Fibroblast of skin of right quadriceps (primary cell): Measurements from ENCODE around the gene SYNGR1.
"Not testable (repeated sequence)": the region's sequence is repeated elsewhere in the genome, so short reads cannot be mapped to it uniquely, and the experiment has no call there.

Experiments
- DNase-seq: peaks from one replicate; pipeline ENCODE4 v3.0.0-alpha.2; 2013

The SYNGR1 gene

DNA sequence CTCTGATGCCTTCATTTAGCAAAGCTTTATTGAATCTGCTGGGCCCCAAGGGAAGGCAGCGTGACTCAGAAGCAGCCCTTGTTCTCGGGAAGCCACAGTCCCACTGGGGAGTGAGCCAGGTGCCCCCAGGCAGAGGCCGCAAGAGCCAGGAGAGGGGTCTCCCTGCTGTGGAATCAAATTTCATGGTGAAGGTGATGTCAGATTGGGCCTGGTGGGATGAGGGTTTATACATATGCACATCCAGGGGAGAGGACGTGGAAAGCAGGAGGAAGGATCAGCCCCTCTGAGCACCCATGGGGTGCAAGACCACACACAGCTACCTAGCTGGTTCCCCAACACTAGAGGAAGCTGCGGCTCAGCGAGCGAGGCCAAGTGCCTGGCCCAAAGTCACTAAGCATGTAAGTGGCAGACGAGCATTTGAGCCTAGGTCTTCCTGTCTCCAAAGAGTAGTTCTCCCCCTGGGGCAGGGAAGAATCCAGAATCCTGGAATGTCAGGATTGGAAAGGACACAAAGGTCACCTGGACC, 2.0 kb downstream of the SYNGR1 start:
- DNase-seq, result peak; percentile 47

DNA sequence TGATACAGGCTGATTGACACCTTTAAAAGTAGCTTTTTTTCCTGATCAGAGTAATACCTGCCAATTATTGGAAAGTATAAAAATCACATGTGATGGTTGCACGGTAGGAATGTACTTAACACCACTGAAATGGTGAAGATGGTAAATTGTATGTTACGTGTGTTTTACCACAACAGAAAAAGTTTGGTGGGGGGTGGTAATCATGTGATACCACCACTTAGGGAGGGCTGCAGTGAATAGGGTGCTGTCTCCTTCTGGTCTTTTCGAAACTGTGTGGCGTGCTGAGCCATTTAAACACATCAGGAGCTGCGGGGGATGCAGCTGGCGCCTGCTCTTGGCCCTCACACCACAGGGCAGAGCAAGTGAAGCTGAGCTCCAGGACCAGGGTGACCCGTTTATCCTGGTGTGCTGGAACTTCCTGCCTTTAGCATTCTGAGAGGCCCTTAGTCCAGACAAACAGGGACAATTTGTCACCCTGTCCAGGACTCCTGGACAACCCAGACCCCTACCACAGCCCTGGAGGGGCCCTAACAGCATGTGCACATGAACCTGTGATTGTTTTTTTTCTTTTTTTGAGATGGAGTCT, 2.6 kb downstream of the SYNGR1 start:
- DNase-seq, result no peak

DNA sequence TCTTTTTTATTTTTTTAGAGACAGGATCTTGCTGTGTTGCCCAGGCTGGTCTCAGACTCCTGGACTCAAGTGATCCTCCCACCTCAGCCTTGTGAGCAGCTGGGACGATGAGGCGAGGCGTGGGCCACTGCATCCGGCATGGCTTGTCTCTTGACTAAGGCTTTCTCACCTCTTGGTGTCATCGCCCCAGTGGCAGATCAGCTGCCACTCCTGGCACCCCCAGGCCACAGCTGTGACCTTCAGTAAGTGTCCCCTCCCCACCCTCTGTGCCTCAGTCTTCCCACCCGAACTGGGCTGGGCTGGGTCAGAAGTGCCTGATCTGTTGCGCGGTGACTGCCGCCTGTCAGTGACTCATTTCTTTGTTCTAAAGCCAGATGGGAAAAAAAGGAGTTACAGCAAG, 3.6 kb downstream of the SYNGR1 start:
- no peak for DNase-seq

DNA sequence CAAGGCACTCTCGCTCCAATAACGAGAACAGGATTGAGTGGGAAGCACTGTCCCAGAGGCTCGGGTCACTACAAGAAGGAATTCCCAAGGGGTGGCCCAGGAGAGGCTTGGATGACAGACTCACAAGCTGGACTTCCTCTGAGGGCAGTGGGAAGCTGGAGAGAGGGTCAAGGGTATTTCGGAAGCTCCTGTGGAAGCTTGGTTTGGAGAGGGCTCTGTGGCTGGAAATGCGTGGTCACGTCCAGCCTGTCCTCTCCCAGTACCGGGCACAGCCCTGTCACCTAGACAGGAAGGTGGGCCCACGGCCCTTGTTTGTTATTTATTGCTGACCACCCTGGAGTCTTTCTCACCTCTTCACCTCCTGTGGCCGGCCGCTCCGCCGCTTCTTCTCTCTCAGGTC, 5.3 kb downstream of the SYNGR1 start:
- DNase-seq, result no peak

DNA sequence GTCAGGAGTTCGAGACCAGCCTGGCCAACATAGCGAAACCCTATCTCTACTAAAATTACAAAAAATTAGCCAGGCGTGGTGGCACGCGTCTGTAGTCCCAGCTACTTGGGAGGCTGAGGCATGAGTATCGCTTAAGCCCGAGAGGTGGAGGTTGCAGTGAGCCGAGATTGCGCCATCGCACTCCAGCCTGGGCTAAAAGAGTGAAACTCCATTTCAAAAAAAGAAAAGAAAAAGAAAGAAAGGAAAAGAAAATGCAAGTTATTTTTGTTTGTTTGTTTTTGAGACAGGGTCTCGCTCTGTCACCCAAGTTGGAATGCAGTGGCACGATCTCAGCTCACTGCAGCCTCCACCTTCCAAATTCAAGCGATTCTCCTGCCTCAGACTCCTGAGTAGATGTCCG, 6.0 kb downstream of the SYNGR1 start:
- DNase-seq, result not testable (repeated sequence)

DNA sequence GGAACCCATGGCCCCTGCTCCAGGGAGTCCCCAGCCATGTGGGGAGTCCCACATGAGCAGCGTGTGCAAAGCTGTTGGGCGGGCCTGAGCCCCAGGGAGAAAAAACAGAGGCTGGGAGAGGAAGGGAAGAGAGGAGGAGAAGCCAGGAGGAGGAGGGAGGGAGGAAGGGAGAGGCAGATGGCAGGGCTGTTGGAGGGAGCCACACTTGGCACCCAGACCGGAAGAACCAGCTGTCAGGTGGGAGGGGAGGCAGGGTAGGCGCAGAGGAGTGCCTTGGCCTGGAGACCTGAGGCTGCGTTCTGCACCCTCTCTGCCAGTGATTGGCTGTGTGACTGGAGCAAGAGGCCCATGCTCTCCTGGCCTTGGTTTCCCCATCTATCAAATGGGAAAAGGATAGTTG, 6.7 kb downstream of the SYNGR1 start:
- DNase-seq, result no peak

DNA sequence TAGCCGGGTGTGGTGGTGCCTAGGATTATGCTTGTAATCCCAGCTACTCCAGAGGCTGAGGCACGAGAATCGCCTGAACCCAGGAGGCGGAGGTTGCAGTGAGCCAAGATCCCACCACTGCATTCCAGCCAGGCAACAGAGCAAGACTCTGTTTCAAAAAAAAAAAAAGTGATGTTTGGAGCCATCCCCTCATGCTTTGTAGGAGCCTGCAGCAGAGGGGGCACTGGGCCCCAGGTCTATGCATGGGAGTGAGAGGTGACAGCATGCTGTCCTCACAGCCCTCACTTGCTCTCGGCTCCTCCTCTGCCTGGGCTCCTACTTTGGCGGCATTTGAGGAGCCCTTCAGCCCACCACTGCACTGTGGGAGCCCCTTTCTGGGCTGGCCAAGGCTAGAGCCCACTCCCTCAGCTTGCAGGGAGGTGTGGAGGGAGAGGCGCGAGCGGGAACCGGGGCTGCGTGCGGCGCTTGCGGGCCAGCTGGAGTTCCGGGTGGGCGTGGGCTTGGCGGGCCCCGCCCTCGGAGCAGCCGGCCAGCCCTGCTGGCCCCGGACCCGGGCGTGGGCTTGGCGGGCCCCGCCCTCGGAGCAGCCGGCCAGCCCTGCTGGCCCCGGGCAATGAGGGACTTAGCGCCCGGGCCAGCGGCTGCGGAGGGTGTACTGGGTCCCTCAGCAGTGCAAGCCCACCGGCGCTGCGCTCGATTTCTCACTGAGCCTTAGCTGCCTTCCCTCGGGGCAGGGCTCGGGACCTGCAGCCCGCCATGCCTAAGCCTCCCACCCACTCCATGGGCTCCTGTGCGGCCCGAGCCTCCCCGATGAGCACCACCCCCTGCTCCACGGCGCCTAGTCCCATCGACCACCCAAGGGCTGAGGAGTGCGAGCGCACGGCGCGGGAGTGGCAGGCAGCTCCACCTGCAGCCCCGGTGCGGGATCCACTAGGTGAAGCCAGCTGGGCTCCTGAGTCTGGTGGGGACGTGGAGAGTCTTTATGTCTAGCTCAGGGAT, 7.6 kb downstream of the SYNGR1 start:
- DNase-seq, result not testable (repeated sequence)

DNA sequence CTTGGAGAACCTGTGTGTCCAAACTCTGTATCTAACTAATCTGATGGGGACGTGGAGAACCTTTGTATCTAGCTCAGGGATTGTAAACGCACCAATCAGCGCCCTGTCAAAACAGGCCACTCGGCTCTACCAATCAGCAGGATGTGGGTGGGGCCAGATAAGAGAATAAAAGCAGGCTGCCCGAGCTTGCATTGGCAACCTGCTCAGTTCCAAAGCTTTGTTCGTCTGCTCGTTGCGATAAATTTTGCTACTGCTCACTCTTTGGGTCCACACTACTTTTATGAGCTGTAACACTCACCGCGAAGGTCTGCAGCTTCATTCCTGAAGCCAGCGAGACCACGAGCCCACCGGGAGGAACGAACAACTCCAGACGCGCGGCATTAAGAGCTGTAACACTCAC, 8.4 kb downstream of the SYNGR1 start:
- not testable (repeated sequence) for DNase-seq

DNA sequence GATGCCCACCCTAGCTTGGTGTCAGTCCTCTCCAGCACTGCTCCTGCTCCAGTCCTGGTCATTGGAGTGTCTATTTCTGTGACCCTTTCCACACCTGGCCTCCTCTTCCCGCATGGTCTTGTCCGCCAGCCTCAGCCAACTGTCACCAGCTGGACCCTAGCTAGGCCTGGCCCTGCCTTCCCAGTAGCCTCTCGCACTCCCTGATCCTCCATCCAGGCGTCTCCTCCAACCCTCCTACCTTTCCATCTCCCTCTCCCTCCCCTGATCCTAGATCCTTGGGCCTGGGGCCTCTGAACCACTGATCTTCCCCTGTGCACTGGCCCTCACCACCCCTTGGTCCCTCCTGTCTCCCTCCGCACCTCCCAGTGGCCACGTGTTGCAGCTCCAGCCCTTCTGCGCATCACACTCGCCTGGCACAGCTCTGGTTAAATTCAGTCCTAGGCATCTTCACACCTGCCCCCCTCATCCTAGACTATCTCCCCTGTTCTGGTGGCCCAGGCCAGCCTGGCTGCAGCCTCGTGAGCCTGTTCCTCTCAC, 9.9 kb downstream of the SYNGR1 start:
- DNase-seq, result no peak

DNA sequence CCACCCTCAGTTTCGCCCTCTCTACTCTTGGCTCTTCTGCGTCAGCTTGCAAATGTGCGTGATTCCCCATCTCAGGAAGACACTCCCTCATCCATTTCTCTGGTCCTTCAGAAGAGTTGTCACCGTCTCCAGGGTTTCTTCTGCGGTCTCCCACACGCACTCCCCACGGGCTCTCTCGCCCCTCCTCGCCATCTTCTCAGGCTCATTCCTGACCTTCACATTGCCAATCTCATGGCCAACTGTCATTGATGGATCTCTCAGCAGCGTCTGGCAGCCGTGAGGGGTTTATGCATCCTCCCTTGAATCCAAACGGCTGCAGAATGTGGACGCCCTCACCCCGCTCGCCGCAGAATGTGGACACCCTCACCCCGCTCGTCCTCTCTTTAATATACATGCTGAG, 10.5 kb downstream of the SYNGR1 start:
- no peak for DNase-seq

DNA sequence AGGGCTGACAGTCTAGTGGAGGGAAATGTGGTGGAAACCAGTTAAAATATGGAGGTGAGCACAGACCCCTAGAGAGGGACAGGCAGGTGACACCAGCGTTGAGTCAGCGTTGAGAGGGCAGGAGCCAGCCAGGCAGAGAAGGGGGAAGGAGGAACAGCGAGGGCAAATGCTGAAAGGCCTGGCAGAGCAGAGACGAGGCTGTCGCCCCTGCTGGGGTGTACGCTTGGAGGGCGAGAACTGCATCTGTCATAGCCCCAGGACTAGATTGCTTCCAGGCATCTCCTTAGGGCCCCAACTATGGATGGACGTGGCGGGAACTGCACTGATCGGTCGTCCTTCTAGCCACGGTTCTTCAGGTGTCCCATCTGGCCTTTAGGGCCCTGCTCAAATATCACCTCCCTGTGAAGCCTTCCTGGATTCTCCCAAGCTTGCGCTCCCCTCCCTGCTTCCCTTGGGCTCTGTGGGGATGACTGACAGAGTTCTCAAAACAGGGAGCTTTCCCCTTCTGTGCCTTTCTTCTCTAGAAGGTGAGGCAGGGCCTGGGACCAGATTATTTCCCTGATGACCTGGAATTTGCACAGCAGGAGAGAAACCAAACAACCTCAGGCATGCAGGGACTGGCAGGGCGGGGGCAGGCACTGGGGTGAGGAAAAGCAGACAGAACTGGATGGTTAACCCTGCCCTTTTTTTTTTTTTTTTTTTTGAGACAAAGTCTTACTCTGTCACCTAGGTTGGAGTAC, 11.1 kb downstream of the SYNGR1 start:
- peak; percentile 28 for DNase-seq

DNA sequence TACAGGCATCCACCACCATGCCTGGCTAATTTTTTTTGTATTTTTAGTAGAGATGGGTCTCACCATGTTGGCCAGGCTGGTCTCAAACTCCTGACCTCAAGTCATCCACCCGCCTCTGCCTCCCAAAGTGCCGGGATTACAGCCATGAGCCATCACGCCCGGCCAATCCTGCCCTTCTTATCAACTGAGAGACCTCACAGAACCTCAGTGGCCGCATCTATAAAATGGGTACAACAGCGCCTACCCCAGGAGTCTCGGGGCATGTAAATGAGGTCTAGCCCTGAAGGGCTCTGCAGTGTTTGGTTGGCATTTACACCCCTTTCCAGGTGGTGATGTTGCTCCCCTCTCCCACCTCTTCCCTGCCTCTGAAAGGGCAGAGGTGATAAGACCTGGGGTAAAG, 11.7 kb downstream of the SYNGR1 start:
- no peak for DNase-seq

DNA sequence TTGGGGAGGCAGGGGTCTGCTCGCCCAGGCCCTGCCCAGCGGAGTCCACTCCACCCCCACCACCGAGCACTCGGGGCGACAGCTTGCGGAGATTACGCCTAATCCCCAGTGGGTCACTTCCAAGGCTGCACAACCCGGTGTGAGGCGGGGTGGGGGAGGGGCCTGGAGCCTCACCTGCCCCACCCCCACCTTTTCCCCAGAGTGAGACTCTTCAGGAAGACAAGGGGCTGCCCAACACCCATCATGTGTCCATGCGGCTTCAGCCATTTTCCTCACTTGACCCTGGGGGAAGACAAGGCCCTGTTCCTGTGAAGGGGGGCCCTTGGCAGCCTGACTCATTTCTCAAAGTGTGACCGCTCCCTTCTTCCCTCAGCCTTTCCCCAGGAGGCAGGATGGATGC, 12.5 kb downstream of the SYNGR1 start:
- no peak for DNase-seq

DNA sequence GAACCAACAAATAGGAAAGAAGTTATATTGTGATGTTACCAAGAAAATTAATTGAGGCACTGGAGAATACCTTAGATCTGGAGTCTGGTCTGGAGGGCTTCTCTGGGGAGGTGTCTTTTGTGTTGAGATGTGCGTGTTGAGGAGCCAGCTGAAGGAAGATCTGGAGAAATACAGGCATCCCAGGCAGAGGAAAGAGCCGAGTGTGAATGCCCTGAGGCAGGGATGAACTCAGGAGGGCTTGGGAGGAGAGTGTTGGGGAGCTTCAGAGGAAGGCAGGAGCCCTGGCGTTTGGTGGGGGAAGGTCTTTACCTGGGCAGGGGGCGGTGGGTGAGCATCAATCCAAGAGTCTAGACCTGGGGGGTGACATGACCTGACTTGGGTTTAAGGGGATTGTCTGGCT, 13.1 kb downstream of the SYNGR1 start:
- no peak for DNase-seq

DNA sequence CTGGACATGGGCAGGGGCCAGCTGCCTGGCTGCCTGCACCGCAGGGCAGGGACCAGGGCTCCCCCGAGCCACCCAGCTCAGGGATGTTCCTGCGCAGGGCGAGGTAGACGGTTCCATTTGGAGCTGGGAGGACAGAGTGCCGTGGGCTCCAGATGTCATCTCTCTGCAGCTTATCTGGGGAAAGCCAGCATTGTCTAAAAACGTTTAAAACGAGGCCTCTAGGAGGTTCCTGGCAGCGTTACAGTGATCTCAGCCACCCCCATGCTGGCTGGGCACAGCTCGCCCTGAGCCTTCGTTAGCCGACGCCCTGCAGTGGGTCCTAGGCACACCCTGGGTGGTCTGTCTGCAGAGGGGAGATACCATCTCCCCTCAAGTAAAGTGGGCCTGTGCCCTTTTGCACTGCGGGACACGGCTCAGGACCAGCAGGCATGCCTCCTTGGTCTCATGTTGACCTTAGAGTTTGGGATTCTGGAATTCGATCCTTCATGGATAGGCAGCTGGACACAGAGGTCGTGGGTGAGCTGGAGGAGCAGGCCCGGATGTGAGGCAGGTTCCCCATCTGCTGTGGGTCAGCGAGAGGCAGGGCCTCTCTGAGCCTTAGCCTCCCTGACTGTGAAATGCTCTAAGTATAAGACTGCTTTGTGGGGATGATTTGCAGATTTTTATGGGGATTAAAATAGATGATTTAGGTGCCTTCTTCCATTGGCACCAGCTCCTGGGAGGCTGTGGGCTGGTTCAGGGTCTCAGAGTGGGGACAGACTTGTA, 14.1 kb downstream of the SYNGR1 start:
- no peak for DNase-seq

DNA sequence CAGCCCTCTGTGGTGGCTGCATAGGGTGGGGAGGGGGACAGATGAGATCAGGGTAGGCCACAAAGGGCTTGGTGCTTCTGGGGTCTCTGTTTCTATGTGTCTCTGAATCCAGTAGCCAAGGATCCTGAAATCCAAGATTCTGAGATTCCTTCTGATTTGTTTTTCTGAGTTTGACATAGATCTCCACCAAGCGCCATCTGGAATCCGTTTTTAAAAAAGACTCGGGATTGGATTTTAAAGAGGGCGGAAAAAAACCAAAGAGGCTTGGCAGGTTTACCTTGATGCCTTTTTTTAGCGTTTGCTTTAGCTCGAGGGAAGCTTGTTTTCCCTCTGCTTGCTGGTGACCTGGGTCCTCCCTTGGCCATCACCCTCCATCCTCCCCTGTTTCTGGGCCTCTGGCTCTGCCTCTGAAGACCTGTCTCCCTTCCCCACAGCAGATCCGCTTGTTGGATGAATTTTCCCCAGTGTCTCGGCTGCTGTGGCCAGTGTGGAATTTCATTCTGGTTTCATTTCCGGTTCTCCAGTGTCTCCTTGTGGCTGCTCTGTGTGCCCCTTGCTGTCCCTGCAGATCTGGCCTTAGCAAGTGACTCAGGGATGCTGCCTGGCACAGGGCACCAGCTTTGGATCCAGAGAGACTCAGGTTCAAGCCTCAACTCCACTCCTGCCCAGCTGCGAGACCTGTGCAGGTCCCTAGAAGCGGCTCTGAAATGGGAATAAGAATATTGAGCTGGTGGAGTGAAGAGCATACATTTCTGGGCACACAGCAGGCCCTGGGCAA, 15.1 kb downstream of the SYNGR1 start:
- DNase-seq, result no peak

DNA sequence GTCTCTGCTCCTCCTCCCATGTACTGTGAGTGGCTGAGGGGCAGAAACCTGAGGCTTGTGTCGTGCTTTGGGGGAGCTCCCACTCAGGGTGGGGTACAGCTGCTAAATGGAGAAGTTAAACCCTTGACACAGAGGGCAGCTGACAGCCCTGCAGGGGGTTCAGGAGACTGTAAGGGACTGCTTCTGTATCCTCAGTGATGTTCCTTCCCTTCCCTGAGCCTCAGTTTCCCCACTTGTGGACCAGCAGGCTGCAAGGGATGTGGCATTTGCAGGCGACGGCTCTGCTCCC, 15.6 kb downstream of the SYNGR1 start:
- DNase-seq, result no peak

DNA sequence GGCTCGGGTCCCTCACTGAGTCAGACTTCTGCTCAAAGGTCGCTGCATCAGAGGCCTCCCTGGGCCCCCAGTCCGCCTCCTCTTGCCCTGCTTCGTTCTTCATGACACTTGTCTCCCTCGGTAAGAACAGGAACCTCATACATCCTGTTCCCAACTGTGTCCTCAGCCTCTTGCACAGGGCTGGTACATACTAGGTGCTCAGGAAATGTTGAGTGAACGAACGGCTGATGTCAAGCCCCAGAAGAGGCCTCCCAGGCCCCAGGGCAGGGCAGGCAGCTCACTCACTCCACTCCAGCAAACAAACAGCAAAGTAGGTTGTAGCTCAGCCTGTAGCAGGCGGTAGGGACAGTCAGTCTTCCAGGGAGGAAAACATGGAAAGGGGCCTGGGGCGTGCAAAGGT, 17.2 kb downstream of the SYNGR1 start:
- no peak for DNase-seq

DNA sequence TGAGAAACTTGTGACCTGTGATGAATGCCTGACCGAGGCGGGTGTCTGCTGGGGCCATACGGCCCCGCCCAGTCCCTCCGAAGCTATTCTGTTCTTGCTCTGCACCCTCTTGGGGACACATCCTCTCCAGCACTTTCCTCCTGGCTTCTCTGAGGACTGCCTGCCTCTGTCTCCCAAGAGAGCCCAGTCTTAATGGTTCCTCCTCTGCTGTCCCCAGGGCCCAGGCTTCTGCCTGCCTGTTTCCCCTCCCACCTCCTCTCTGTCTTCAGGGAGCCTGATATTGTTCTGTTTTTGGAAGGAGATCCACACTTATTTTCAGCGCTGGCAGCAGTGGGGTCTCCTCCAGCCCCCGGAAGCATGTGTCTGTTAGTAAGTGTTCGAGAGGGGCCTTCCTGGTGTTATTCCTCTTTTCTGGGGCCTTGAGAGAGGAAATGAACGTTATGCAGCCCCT, 18.7 kb downstream of the SYNGR1 start:
- no peak for DNase-seq

DNA sequence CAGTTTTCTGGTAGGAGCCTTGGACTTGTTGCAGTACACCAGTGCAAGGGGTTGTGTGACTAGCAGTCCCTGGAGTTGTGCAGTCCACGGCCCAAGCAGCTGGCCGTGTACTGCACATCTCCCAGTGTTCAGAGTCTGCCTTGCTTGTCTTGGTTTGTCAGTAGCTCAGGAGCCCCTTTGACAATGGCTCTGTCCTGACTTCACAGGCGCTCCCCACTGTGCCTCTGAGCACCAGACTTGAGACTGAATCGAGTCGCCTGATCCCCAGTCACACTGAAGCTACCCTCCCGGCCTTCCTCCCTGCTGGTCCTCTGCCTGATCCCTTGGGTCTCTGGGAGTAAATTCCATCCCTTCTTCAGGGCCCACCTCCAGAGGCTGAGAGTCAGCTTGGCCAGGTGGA, 19.4 kb downstream of the SYNGR1 start:
- DNase-seq, result no peak

DNA sequence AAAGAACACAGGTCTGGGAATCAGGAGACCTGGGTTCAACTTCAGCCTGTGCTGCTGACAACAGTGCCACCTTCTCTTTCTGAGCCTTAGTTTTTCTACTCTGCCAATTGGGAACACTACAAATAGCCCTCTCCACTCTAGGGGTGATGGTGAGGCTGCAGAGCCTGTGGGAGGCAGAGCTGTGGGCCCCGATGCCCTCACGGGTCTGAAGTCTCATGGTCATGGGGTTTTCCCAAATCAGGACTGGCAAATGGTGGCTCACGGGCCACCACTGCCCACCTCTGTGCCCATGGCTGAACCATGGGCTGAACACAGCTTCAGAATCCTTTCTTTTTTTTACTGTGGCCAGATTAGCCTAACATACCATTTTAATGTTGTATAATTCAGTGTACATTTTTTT, 19.8 kb downstream of the SYNGR1 start:
- DNase-seq, result no peak

DNA sequence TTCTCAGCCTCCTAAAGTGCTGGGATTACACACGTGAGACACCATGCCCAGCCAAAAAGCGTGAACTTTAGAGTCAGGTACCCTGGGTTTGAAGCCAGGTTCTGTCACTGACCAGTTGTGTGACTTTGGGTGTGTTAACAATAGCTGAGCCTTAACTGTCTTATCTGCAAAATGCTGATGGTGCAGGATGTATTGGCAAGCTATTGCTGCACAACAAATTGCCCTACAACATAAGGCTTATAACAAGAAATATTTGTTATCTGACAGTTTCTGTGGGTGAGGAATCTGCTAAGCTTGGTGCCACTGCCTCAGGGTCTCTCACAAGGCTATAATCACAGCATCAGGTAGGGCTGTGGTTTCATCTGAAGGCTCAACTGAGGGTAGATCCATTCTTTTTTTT, 21.9 kb downstream of the SYNGR1 start:
- no peak for DNase-seq
